Articular chondrocyte of knee joint (primary cell): ENCODE results near the gene HAVCR2. TPM values are rescaled to one million over a fixed set of nuclear protein-coding genes. Genes with fewer than 3 reads are reported as not detected.

Experiments used
- total RNA-seq: library from RNA; depleted of rRNA; stranded (reverse); fragments of >200 nt; gene quantifications from 2 replicates; pipeline ENCODE4 v1.2.3, GENCODE V29; 2012

HAVCR2 gene
- 0.26 and 0.43 TPM in 2 replicates for total RNA-seq

DNA sequence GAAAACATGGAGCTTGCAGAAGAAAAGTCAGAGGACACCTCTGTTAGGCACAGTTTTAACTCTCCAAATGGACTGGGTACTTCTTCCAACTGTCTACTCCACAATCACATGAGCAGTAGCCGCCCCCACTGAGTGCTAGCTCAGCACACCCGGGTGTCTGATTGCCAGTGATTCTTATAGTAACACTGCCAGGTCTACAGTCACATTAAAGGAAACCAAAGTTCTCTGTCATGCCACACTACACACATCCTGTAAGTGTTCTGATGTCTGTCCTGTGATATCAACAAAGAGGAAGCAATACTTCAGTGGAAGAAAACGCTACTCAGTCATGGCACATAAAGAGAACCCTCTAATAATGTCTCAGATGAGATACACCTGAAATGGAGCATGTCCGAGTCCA is at the start of gene HAVCR2:
HAVCR2 (minus strand) TSS at position 69 of the 400 bp plus-strand sequence; CDS start at position 8, 61 bp downstream.

DNA sequence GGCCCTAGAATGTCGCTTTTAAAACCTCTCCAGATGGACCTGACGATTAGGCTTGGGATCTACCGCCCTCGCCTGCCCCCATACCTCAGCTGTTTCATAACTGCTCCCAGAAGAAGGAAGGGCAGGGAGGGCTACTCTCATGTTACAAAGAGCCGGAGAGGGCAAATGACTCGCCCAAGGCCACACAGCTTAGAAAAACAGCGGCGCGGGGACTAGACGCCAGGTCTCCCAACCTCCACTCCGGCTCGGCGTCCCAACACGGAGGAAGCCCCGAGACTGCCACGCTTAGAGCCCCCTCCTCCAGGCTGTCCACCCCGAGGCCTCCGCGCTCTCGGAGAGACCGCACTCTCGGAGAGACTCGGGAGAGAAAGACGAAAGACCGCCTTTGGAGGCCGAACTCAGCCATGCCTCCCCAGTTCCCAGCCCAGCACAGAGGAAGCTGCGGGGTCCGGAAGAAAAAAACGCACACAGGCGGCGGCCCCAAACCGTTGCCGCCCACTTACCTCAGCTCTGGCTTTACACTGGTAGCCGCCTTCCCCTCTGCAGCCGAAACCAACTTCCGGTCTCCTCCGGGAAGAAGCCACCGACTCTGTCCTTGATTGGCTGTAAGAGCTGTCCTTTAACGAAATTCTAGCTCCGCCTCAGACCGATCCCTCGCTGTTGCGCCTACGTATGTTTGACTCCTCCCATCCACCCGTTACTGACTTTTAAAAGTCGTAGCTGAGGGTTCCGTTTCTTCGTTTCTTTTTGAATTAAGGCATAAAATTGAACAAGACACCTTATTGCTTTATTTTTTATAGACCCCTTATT is 33.7 kb upstream of the HAVCR2 start, which contains the start of gene MED7:
MED7 (minus strand) TSS at position 549 of the 810 bp plus-strand sequence. CDS start 3,434 bp downstream, outside the sequence.

DNA sequence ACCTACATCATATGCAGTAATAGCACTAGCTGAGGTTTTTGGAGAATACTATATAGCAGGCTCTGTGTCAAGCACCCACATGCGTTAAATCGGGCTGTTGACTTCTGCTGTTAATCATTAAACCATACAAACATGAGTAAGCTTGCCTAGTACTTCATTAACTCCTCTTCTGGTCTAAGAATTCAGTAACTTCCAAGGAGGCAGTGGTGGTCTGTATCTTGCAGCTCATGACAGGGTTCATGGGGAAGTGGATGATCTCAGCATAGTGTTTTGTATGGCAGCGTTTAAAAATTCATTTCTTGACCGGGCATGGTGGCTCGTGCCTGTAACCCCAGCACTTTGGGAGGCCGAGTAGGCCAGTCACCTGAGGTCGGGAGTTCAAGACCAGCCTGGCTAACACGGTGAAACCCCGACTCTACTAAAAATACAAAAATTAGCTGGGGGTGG is 49.7 kb downstream of the HAVCR2 start, which contains the start of gene HAVCR1:
HAVCR1 (minus strand) TSS at position 24 of the 447 bp plus-strand sequence. CDS start 1,173 bp downstream, outside the sequence.

Other genes starting within 250 kb of the HAVCR2 start
- not detected in 2 replicates for gene TIMD4, start 145.8 kb downstream of the HAVCR2 start, total RNA-seq
- 0.11 TPM in 1 of 2 replicates, not detected in the other for gene HAVCR1, start 49.9 kb downstream of the HAVCR2 start, total RNA-seq
- 12.2 and 13.2 TPM in 2 replicates for gene MED7, start 33.8 kb upstream of the HAVCR2 start, total RNA-seq
- gene GARIN3, start 57.2 kb upstream of the HAVCR2 start, total RNA-seq = not detected in 2 replicates
- under 0.01 and 0.65 TPM in 2 replicates for gene ITK, start 71.8 kb upstream of the HAVCR2 start, total RNA-seq
- gene CYFIP2, start 157.1 kb upstream of the HAVCR2 start, total RNA-seq = 2.5 and 8.6 TPM in 2 replicates